Activated T-cell treated with anti-CD3 and anti-CD28 coated beads for 48 hours (primary cell): ENCODE data around the gene E2F4.

Experiments used
- DNase-seq: peaks from one replicate; pipeline ENCODE4 v3.0.0-alpha.2; 2020; ENCODE audit warnings: low read depth

Gene E2F4

GRCh38 chr16:67190448-67191399 is 1.2 kb upstream of the E2F4 start:
- DNase-seq: no peak

GRCh38 chr16:67191411-67191994 is 452 bp upstream of the E2F4 start:
- no peak for DNase-seq

GRCh38 chr16:67192781-67193361 is 916 bp downstream of the E2F4 start:
- DNase-seq: no peak

GRCh38 chr16:67193536-67193935 is 1.6 kb downstream of the E2F4 start:
- DNase-seq: no peak

- no peak for DNase-seq
These were observed 2.3 kb downstream of the E2F4 start for GRCh38 chr16:67194260-67194659.

GRCh38 chr16:67195676-67196075 is 3.7 kb downstream of the E2F4 start:
- DNase-seq: no peak

- DNase-seq: no peak
These were observed 4.9 kb downstream of the E2F4 start for GRCh38 chr16:67196881-67197280.

- DNase-seq: no peak
These were observed 5.7 kb downstream of the E2F4 start for GRCh38 chr16:67197704-67198103.

GRCh38 chr16:67198238-67198734 is 6.3 kb downstream of the E2F4 start:
- no peak for DNase-seq

GRCh38 chr16:67199011-67199807 is 7.3 kb downstream of the E2F4 start, which contains the start of gene ELMO3:
TSS of gene ELMO3 (plus strand) at chr16:67199131. CDS start at chr16:67199327, 196 bp downstream.
- DNase-seq: no peak

- no peak for DNase-seq
These were observed 7.8 kb downstream of the E2F4 start for GRCh38 chr16:67199808-67200198.

GRCh38 chr16:67200491-67200890 is 8.5 kb downstream of the E2F4 start:
- DNase-seq: no peak

GRCh38 chr16:67201411-67202345 is 9.7 kb downstream of the E2F4 start:
- DNase-seq: no peak

GRCh38 chr16:67202426-67202825 is 10.5 kb downstream of the E2F4 start:
- DNase-seq: no peak

- DNase-seq: no peak
These were observed 11.1 kb downstream of the E2F4 start for GRCh38 chr16:67202956-67203493.

- no peak for DNase-seq
These were observed 12.1 kb downstream of the E2F4 start for GRCh38 chr16:67204076-67204475.

GRCh38 chr16:67206129-67206837 is 14.3 kb downstream of the E2F4 start:
- no peak for DNase-seq

GRCh38 chr16:67206838-67207248 is 14.9 kb downstream of the E2F4 start:
- DNase-seq: no peak

GRCh38 chr16:67207249-67208091 is 15.5 kb downstream of the E2F4 start:
- no peak for DNase-seq
